ENCODE measurements around the gene HSPBAP1. TPM values are rescaled to one million over a fixed set of nuclear protein-coding genes. Genes with fewer than 3 reads are reported as not detected.

The HSPBAP1 gene
- total and polyA plus RNA-seq, 2 donors from 2014 or later: 8.3 to 12.5 TPM

GRCh38 chr3:122772827-122773226 lies 20.8 kb downstream of the HSPBAP1 start:
- DNase-seq (no peak), FAIRE-seq (no peak)
- no peak overlapping the region for H3K4me3 ChIP-seq (ENCODE audit: low read length in 3 of 3)
- no peak for TF ChIP-seq CTCF (IDR thresholded peaks at IDR 0.05; ENCODE audit: borderline replicate concordance, extremely low read depth, insufficient read depth)
- H3K27me3 ChIP-seq (ENCODE audit: control insufficient read depth, insufficient read depth, low read length): no peaks in the 10 kb centered on the region
- H3K9me3 ChIP-seq (ENCODE audit: control insufficient read depth in 2 of 3, insufficient read depth in 1 of 3, low read length in 3 of 3): no peaks in the 10 kb centered on the region
- no peak overlapping the region for H3K27ac ChIP-seq (ENCODE audit: low read depth in 2 of 2, low read length in 2 of 2)
- intact Hi-C loops (cut with DNase I): no loop called here
- H3K9ac ChIP-seq (ENCODE audit: low read length in 3 of 3): no peak overlapping the region
- no peaks in the 10 kb centered on the region for H3K36me3 ChIP-seq (ENCODE audit: control insufficient read depth in 2 of 3, insufficient read depth in 3 of 3, low read length in 3 of 3)
- H3K4me1 ChIP-seq (ENCODE audit: control insufficient read depth in 2 of 3, insufficient read depth in 2 of 3, low read depth in 1 of 3, low read length in 3 of 3): no peaks in the 10 kb centered on the region

GRCh38 chr3:122770521-122771202 lies 23.0 kb downstream of the HSPBAP1 start:
- Histone ChIP-seq H3K9ac (ENCODE audit: low read length in 3 of 3) (no peak overlapping the region), H3K27ac (ENCODE audit: low read depth in 2 of 2, low read length in 2 of 2) (no peak overlapping the region), H3K9me3 (ENCODE audit: control insufficient read depth in 2 of 3, insufficient read depth in 1 of 3, low read length in 3 of 3) (no peaks in the 10 kb centered on the region), H3K27me3 (ENCODE audit: control insufficient read depth, insufficient read depth, low read length) (no peaks in the 10 kb centered on the region), H3K4me1 (ENCODE audit: control insufficient read depth in 2 of 3, insufficient read depth in 2 of 3, low read depth in 1 of 3, low read length in 3 of 3) (no peaks in the 10 kb centered on the region), H3K36me3 (ENCODE audit: control insufficient read depth in 2 of 3, insufficient read depth in 3 of 3, low read length in 3 of 3) (no peaks in the 10 kb centered on the region), H3K4me3 (ENCODE audit: low read length in 3 of 3) (no peak overlapping the region)
- intact Hi-C loops (cut with DNase I): no loop called here
- DNase-seq (no peak), FAIRE-seq (no peak)
- no peak for TF ChIP-seq CTCF (IDR thresholded peaks at IDR 0.05; ENCODE audit: borderline replicate concordance, extremely low read depth, insufficient read depth)

- intact Hi-C loops (cut with DNase I): no loop called here
- Histone ChIP-seq H3K27me3 (ENCODE audit: control insufficient read depth, insufficient read depth, low read length) (no peaks in the 10 kb centered on the region), H3K4me1 (ENCODE audit: control insufficient read depth in 2 of 3, insufficient read depth in 2 of 3, low read depth in 1 of 3, low read length in 3 of 3) (no peaks in the 10 kb centered on the region), H3K27ac (ENCODE audit: low read depth in 2 of 2, low read length in 2 of 2) (no peak overlapping the region), H3K9me3 (ENCODE audit: control insufficient read depth in 2 of 3, insufficient read depth in 1 of 3, low read length in 3 of 3) (no peaks in the 10 kb centered on the region), H3K36me3 (ENCODE audit: control insufficient read depth in 2 of 3, insufficient read depth in 3 of 3, low read length in 3 of 3) (no peaks in the 10 kb centered on the region), H3K9ac (ENCODE audit: low read length in 3 of 3) (no peak overlapping the region), H3K4me3 (ENCODE audit: low read length in 3 of 3) (no peak overlapping the region)
- FAIRE-seq: no peak
- no peak for TF ChIP-seq CTCF (IDR thresholded peaks at IDR 0.05; ENCODE audit: borderline replicate concordance, extremely low read depth, insufficient read depth)
- no peak for DNase-seq
These were observed 25.9 kb downstream of the HSPBAP1 start for GRCh38 chr3:122767540-122768372.

All from kidney (tissue), 14 donors.